Loucy (cell line): Measurements from ENCODE around the gene ACSF3.

Source experiments
- H2AFZ ChIP-seq: fragments of 200-600 bp; sonication (generic); 2 replicates; pipeline ENCODE4 v1.6.0; 2016; ENCODE audit warnings: antibody characterized with exemption, mild to moderate bottlenecking, low read length, moderate library complexity
- H3F3A ChIP-seq: fragments of 200-600 bp; 2 replicates; pipeline ENCODE4 v1.6.0; 2016; ENCODE audit warnings: antibody characterized with exemption, low read depth, mild to moderate bottlenecking
- H3K27me3 ChIP-seq: fragments of 200-600 bp; sonication (generic); 2 replicates; pipeline ENCODE4 v1.6.1; 2014; ENCODE audit warnings: low read length, mild to moderate bottlenecking; ENCODE audit not compliant: insufficient read depth, poor library complexity, severe bottlenecking
- H3K36me3 ChIP-seq: fragments of 200-600 bp; sonication (generic); 2 replicates; pipeline ENCODE4 v1.6.1; 2016; ENCODE audit warnings: low read length; ENCODE audit not compliant: insufficient read depth
- H3K4me1 ChIP-seq: fragments of 200-600 bp; sonication (generic); 2 replicates; pipeline ENCODE4 v1.5.1; 2014; ENCODE audit warnings: low read length, mild to moderate bottlenecking; ENCODE audit not compliant: insufficient read depth, poor library complexity, severe bottlenecking
- H3K4me2 ChIP-seq: fragments of 200-600 bp; sonication (generic); 2 replicates; pipeline ENCODE4 v1.6.0; 2014; ENCODE audit warnings: antibody characterized with exemption, low read length, low read depth, mild to moderate bottlenecking; ENCODE audit not compliant: poor library complexity, severe bottlenecking
- H3K4me3 ChIP-seq: fragments of 200-600 bp; sonication (generic); 2 replicates; pipeline ENCODE4 v1.5.1; 2014; ENCODE audit warnings: low read length, mild to moderate bottlenecking, mixed read lengths; ENCODE audit not compliant: poor library complexity, severe bottlenecking
- H3K79me2 ChIP-seq: fragments of 200-600 bp; sonication (generic); 2 replicates; pipeline ENCODE4 v1.6.1; 2014; ENCODE audit warnings: low read length; ENCODE audit not compliant: insufficient read depth
- H3K9ac ChIP-seq: fragments of 200-600 bp; sonication (generic); 2 replicates; pipeline ENCODE4 v1.6.0; 2014; ENCODE audit warnings: mild to moderate bottlenecking, low read depth, low read length, moderate library complexity; ENCODE audit not compliant: poor library complexity, severe bottlenecking
- H3K9me2 ChIP-seq: fragments of 200-600 bp; sonication (generic); replicated peaks from 2 replicates; pipeline ENCODE4 v1.6.1; 2016; ENCODE audit warnings: low read depth, low read length, mixed read lengths
- H3K9me3 ChIP-seq: fragments of 200-600 bp; sonication (generic); 2 replicates; pipeline ENCODE4 v1.6.1; 2014; ENCODE audit warnings: mild to moderate bottlenecking, antibody characterized with exemption, low read length, low read depth; ENCODE audit not compliant: insufficient read depth
- H4K20me1 ChIP-seq: fragments of 200-600 bp; sonication (generic); 2 replicates; pipeline ENCODE4 v1.6.0; 2014; ENCODE audit warnings: antibody characterized with exemption, low read length, mild to moderate bottlenecking; ENCODE audit not compliant: insufficient read depth, poor library complexity, severe bottlenecking
- CTCF ChIP-seq: fragments of 200-600 bp; sonication (generic); conservative IDR thresholded peaks from 2 replicates; pipeline ENCODE4 v1.5.1; 2014; ENCODE audit warnings: mild to moderate bottlenecking, antibody characterized with exemption, low read length
- EZH2phosphoT487 ChIP-seq: fragments of 200-600 bp; IDR thresholded peaks from 2 replicates; pipeline ENCODE4 v1.6.1; 2018; ENCODE audit warnings: antibody characterized with exemption, mild to moderate bottlenecking, moderate library complexity, borderline replicate concordance

ACSF3 gene

GRCh38 chr16:89172171-89172527 is 78.5 kb downstream of the ACSF3 start:
- Histone ChIP-seq H3K79me2 (no peaks in the 10 kb centered on the region), H3K4me1 (peaks cover 9% of the 10 kb centered on the region), H2AFZ (no peak overlapping the region), H3K4me2 (no peak overlapping the region), H3K27me3 (no peaks in the 10 kb centered on the region), H3K4me3 (no peak overlapping the region), H3K9me2 (no peaks in the 10 kb centered on the region), H3K9me3 (no peaks in the 10 kb centered on the region), H4K20me1 (no peaks in the 10 kb centered on the region), H3K36me3 (no peaks in the 10 kb centered on the region), H3K9ac (no peak overlapping the region), H3F3A (no peaks in the 10 kb centered on the region)
- no peak for TF ChIP-seq EZH2phosphoT487
- no peak for TF ChIP-seq CTCF

- H3K9me2 ChIP-seq = no peaks in the 10 kb centered on the region
- no peaks in the 10 kb centered on the region for H3K36me3 ChIP-seq
- H3K79me2 ChIP-seq = no peaks in the 10 kb centered on the region
- peaks cover 7% of the 10 kb centered on the region for H3K4me1 ChIP-seq
- H3K27me3 ChIP-seq = no peaks in the 10 kb centered on the region
- no peaks in the 10 kb centered on the region for H4K20me1 ChIP-seq
- H3K9ac ChIP-seq = no peak overlapping the region
- no peaks in the 10 kb centered on the region for H3K9me3 ChIP-seq
- H3K4me3 ChIP-seq = no peak overlapping the region
- TF ChIP-seq EZH2phosphoT487 = no peak
- TF ChIP-seq CTCF = no peak
- no peak overlapping the region for H3K4me2 ChIP-seq
- no peak overlapping the region for H2AFZ ChIP-seq
- H3F3A ChIP-seq = no peaks in the 10 kb centered on the region
Measured at GRCh38 chr16:89172528-89173173, 79.0 kb downstream of the ACSF3 start.

GRCh38 chr16:89173174-89173921 is 79.7 kb downstream of the ACSF3 start:
- Histone ChIP-seq H2AFZ (no peak overlapping the region), H3F3A (no peaks in the 10 kb centered on the region), H3K9me3 (no peaks in the 10 kb centered on the region), H3K27me3 (no peaks in the 10 kb centered on the region), H3K9ac (no peak overlapping the region), H3K4me1 (peaks cover 7% of the 10 kb centered on the region), H3K4me3 (no peak overlapping the region), H3K9me2 (no peaks in the 10 kb centered on the region), H3K79me2 (no peaks in the 10 kb centered on the region), H3K36me3 (no peaks in the 10 kb centered on the region), H4K20me1 (no peaks in the 10 kb centered on the region), H3K4me2 (no peak overlapping the region)
- TF ChIP-seq EZH2phosphoT487 = no peak
- TF ChIP-seq CTCF = no peak
